ENCODE data around the gene G0S2.
"Not testable (repeated sequence)": the region's sequence is repeated elsewhere in the genome, so short reads cannot be mapped to it uniquely, and the experiment has no call there.

The G0S2 gene

DNA sequence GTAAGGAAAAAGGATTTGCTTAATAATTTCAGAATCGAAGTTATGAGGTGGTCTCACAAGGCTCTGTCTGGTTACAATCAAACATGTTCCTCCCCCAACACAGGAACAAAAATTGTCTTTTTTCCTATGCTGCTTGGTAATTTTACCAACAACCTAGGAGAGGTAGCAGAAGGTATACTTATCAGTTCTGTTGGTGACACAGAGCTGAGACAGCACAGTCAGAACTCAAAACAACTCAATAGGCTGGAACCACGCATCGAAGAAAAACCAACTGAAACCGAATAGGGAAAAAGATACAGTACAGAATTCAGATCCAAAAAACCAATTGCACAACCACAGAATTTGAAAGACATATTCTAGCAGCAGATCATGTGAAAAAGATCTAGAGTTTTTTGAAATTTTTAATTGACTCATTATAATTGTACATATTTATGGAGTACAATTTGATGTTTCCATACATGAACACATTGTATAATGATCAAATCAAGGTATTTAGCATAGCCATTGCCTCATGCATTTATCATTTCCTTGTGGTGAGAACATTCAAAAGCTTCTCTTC is 3.8 kb downstream of the G0S2 start:
- no peak for DNase-seq (ENCODE audit: low read depth)

- DNase-seq (ENCODE audit: low read depth), result no peak
Measured at GRCh38 chr1:209685821-209686220, 10.6 kb downstream of the G0S2 start.

- DNase-seq (ENCODE audit: low read depth), result no peak
Measured at GRCh38 chr1:209686322-209686721, 11.1 kb downstream of the G0S2 start.

DNA sequence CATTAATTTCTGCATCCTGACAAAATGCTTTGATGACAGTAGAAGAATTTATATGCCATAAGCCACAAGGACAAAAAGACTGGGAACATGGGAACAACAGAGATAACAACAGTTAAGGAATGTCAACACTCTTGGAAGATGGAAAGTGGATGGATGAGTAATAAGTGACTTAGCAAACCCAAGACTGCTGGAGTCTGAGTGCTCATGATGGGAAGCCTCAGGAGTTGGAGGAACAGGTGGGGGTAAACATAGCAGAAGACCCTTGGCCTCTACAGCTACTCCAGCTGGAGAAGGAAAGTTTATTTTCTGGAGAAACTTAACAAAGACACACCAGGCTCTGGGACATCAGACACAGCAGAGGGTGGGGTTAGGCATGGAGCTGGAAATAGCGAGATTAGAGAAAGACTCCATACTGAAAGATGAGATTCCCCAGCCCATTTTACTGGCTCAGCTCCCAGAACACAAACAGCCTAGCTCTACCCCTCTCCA is 13.6 kb downstream of the G0S2 start:
- DNase-seq (ENCODE audit: low read depth), result peak; percentile 40

DNA sequence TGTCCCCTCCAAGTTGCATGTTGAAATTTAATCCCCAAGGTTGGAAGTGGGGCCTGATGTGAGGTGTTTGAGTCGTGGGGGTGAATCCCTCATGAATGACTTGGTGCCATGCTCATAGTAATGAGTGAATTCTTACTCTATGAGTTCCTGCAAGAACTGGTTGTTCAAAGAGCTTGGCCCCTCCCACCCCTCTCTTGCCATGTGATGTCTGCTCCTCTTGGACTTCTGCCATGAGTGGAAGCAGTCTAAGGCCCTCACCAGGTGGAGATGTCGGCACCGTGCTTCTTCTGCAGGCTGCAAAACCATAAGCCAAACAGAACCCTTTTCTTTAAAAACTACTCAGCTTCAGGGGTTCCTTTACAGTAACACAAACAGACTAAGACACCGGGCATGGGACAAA is 14.3 kb downstream of the G0S2 start:
- no peak for DNase-seq (ENCODE audit: low read depth)

DNA sequence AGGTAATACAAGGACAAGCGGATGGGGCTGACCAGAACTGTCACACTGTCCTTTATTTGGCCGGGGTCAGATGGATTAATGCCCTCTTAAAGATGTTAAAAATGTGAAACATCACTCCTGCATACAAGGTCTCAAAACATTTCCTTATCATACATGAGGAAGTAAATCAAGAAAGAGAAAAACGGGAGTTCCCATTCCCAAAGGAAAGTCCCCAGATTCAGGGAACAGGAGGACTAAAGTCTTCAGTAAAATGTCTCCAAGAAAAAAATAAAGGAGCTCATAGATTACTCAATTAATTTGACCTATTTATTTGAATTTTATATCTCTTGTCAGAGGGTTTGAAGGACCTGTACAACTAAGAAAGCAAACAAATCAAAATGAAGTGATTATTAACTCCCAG is 16.0 kb downstream of the G0S2 start:
- DNase-seq (ENCODE audit: low read depth), result no peak

- DNase-seq (ENCODE audit: low read depth), result no peak
Measured at GRCh38 chr1:209692296-209692695, 17.1 kb downstream of the G0S2 start.

DNA sequence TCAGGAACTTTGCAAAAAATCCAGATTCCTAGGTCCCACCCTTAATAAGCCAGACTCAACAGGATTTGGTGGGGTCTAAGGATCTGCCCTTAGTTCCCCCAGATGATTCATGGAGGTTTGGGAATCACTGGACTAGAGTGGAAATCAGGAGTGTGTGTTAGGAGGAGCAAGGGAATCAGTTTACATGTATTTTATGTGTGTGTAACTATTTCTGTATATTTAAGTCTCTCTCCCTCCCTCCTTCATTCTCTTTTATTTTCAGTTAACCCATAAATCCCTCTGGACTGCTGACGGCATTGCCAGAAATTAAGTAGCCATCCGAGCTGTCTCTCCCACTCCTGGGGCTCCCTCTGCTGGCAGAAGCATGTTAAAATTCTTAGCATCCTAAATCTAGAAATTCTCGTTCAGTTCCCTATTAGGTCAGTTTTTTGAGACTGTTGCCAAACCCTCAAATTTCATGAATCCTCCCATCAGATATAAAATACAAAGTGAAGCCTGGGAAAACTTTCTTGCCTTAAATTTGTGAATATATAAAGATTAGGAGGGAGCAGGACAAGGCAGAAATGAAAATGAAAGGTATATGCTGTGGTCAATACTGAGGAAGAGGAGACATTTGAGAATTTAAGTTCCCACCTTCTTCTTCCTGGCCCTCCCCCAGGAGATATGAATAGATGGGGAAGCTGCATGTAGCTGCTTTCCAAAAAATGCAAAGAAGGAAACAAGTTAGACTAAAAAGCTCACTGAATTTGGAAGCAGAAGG is 17.7 kb downstream of the G0S2 start:
- peak; percentile 46 for DNase-seq (ENCODE audit: low read depth)

GRCh38 chr1:209696673-209697072 is 21.5 kb downstream of the G0S2 start:
- no peak for DNase-seq (ENCODE audit: low read depth)

- no peak for DNase-seq (ENCODE audit: low read depth)
Measured at GRCh38 chr1:209697126-209697525, 21.9 kb downstream of the G0S2 start.

DNA sequence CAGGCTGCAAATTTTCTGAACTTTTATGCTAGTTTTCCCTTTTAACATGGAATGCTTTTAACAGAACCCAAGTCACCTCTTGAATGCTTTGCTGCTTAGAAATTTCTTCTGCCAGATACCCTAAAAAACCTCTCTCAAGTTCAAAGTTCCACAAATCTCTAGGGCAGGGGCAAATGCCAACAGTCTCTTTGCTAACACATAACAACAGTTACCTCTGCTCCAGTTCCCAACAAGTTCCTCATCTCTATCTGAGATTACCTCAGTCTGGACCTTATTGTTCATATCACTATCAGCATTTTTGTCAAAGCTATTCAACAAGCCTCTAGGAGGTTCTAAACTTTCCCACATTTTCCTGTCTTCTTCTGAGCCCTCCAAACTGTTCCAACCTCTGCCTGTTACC is 25.5 kb downstream of the G0S2 start:
- DNase-seq (ENCODE audit: low read depth), result not testable (repeated sequence)

DNA sequence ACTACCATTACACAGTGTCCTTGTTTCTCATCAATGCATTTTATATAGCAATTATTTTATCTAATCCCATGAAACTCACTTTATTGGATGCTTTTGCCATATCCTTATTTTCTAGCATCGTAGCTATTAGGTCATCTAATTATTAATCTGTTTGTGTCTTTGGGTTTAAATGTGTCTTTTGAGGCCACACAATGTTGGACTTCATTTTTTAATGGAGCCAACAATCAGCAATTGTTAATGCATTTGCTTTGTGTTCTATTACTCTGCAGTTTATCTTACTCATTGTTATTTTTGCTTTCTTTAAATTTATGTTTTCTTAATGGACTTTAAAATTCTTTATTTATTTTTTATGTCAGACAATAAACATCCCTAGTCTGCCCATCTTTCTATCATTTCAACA is 27.6 kb downstream of the G0S2 start:
- DNase-seq (ENCODE audit: low read depth), result no peak

- no peak for DNase-seq (ENCODE audit: low read depth)
Measured at GRCh38 chr1:209703834-209704504, 28.8 kb downstream of the G0S2 start.

- peak; percentile 87 for DNase-seq (ENCODE audit: low read depth)
Measured at GRCh38 chr1:209704584-209704983, 29.4 kb downstream of the G0S2 start, which contains the start of gene HSD11B1. Gene HSD11B1 (plus strand): TSS chr1:209704846. CDS start chr1:209704943, 97 bp downstream.

- no peak for DNase-seq (ENCODE audit: low read depth)
Measured at GRCh38 chr1:209705033-209705598, 29.9 kb downstream of the G0S2 start.

DNA sequence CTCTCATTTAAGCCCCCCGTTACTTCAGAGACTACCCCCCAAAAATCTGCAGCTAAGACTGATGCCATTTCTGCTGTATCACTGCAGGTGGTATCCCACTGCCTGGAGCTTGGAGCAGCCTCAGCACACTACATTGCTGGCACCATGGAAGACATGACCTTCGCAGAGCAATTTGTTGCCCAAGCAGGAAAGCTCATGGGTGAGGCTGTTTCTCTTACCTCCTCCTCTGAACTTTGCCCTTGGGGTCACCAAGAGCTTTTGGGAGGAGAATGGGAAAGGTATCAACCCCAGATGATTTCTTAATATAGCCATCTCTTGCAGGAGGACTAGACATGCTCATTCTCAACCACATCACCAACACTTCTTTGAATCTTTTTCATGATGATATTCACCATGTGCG is 31.4 kb downstream of the G0S2 start:
- DNase-seq (ENCODE audit: low read depth), result no peak

- DNase-seq (ENCODE audit: low read depth), result no peak
Measured at GRCh38 chr1:209707308-209707707, 32.1 kb downstream of the G0S2 start.

DNA sequence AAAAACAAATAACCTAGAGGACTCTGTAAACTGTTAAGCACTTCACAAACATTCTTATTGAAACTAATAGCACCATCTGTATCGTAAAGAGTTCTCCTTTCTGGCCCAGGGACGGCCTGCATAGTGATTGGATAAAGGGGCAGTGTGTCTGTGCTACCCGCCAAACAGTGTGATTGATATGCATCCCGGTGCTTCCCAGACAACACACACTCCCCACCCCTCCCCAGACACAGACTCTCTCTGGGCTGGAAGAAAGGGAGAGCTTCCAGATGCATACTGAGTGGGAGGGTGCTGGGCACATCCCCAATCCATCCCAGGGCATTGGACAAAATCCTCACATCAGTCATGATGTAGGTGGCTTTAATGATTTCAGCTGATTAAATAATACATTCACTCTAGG is 33.1 kb downstream of the G0S2 start:
- DNase-seq (ENCODE audit: low read depth), result no peak

- DNase-seq (ENCODE audit: low read depth), result no peak
Measured at GRCh38 chr1:209710093-209710492, 34.9 kb downstream of the G0S2 start.

DNA sequence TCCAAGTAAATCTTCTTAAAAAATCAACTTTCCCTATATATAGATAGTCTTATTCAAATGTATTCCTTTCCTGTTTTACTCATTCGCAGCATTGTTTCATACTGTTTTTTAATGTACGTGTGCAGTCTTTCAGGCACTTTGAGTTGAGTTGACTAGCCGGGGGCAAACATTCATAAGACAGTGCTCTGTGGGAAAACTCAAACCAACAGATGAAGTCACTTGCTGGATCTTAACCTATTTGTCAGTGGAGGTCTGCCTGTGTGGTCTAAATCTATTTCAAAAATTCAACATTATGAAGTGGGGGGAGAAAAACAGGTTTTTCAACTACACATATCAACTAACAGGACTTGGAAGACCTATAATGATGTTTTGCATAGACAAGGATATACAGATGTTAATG is 35.6 kb downstream of the G0S2 start:
- no peak for DNase-seq (ENCODE audit: low read depth)

DNA sequence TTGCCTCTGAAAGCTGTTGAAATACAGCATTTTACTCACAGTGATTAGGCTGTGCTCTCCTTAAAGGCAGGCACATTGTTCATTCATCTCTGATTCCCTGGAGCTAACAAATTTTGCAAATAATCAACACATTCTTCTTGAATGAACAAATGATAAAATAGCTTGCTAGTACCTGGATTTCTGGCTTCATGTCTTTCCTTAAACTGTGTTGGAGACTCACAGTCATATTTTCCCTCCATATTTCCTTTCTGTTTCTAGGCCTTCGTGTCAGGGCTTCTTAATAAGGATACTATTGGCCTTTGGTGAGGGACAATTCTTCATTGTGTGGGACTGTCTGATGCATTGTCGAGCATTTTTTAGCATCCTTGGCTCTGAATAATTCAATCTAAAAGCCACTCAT is 39.1 kb downstream of the G0S2 start:
- no peak for DNase-seq (ENCODE audit: low read depth)

GRCh38 chr1:209715314-209715713 is 40.1 kb downstream of the G0S2 start:
- DNase-seq (ENCODE audit: low read depth), result no peak

DNA sequence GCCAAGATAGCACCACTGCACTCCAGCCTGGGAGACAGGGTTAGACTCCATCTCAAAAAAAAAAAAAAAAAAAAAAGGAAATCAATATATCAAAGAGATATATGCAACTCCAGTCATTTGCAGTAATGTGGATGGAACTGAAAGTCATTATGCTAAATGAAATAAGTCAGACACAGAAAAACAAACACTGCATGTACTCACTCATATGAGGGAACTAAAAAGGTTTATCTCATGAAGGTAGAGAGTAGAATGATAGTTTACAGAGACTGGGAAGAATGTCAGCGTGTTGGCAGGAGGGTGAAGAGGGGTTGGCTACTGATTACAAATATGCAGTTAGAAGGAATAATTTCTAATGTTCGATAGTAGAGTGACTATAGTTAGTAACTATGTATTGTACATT is 42.6 kb downstream of the G0S2 start:
- no peak for DNase-seq (ENCODE audit: low read depth)
